Measurements from ENCODE around the gene DICER1. TPM values are rescaled to one million over a fixed set of nuclear protein-coding genes. Genes with fewer than 3 reads are reported as not detected.

The DICER1 gene
- total and polyA plus RNA-seq, 7 donors: 7.2 to 41.5 (median 30.7) TPM

- peaks cover 66% of the 10 kb centered on the region for H3K4me1 ChIP-seq
These were observed 5.8 kb downstream of the DICER1 start for GRCh38 chr14:95151561-95151960.

GRCh38 chr14:95150910-95151309 lies 6.4 kb downstream of the DICER1 start:
- intact Hi-C loops (cut with DNase I): loop anchor here in 1 of 2 donors (10.0 kb wide), 1 partner anchor 384 kb away; the partner anchor contains the start of gene GLRX5
- TF ChIP-seq CTCF (IDR thresholded peaks at IDR 0.05): no peak
- ATAC-seq: no peak
- DNase-seq: no peak
- no peaks in the 10 kb centered on the region for H3K36me3 ChIP-seq (ENCODE audit: insufficient read depth in 1 of 2, low read depth in 1 of 2)
- H3K9me3 ChIP-seq: no peaks in the 10 kb centered on the region
- H3K27ac ChIP-seq: no peak overlapping the region
- no peaks in the 10 kb centered on the region for H3K27me3 ChIP-seq (ENCODE audit: insufficient read depth in 3 of 3, low read length in 2 of 3)
- 54 to 63% (median 58%) methylated on average over 2 of the region's 2 CpGs for WGBS, 3 donors
- no peak overlapping the region for H3K4me3 ChIP-seq
- H3K4me1 ChIP-seq: peaks cover 64% of the 10 kb centered on the region

More at GRCh38 chr14:95151561-95151960, 5.8 kb downstream of the DICER1 start:
- 72 to 79% (median 73%) methylated on average over 8 of the region's 8 CpGs for WGBS, 3 donors
- DNase-seq: no peak
- H3K27me3 ChIP-seq (ENCODE audit: insufficient read depth in 3 of 3, low read length in 2 of 3): no peaks in the 10 kb centered on the region
- no peak overlapping the region for H3K4me3 ChIP-seq
- H3K9me3 ChIP-seq: no peaks in the 10 kb centered on the region
- intact Hi-C loops (cut with DNase I): loop anchor here in 1 of 2 donors (10.0 kb wide), 1 partner anchor 383 kb away; the partner anchor contains the start of gene GLRX5
- no peaks in the 10 kb centered on the region for H3K36me3 ChIP-seq (ENCODE audit: insufficient read depth in 1 of 2, low read depth in 1 of 2)
- TF ChIP-seq CTCF (IDR thresholded peaks at IDR 0.05): no peak
- ATAC-seq: no peak
- no peak overlapping the region for H3K27ac ChIP-seq

- Histone ChIP-seq H3K27ac (no peak overlapping the region), H3K4me1 (peaks cover 49% of the 10 kb centered on the region), H3K27me3 (ENCODE audit: insufficient read depth in 3 of 3, low read length in 2 of 3) (no peaks in the 10 kb centered on the region), H3K36me3 (ENCODE audit: insufficient read depth in 1 of 2, low read depth in 1 of 2) (no peaks in the 10 kb centered on the region), H3K9me3 (peaks cover 9% of the 10 kb centered on the region), H3K4me3 (no peak overlapping the region)
- ATAC-seq (no peak), DNase-seq (no peak)
- WGBS, 3 donors: 55 to 72% (median 58%) methylated on average over 3 of the region's 3 CpGs
- intact Hi-C loops (cut with DNase I): no loop called here
- TF ChIP-seq CTCF (IDR thresholded peaks at IDR 0.05): no peak
These were observed 7.9 kb downstream of the DICER1 start for GRCh38 chr14:95149441-95149840.

GRCh38 chr14:95147597-95147996 lies 9.7 kb downstream of the DICER1 start:
- H3K27ac ChIP-seq: no peak overlapping the region
- peaks cover 9% of the 10 kb centered on the region for H3K9me3 ChIP-seq
- H3K36me3 ChIP-seq (ENCODE audit: insufficient read depth in 1 of 2, low read depth in 1 of 2): no peaks in the 10 kb centered on the region
- intact Hi-C loops (cut with DNase I): no loop called here
- no peak for DNase-seq
- no peaks in the 10 kb centered on the region for H3K27me3 ChIP-seq (ENCODE audit: insufficient read depth in 3 of 3, low read length in 2 of 3)
- H3K4me1 ChIP-seq: peaks cover 49% of the 10 kb centered on the region
- no peak for TF ChIP-seq CTCF (IDR thresholded peaks at IDR 0.05)
- 94 to 95% (median 95%) methylated on average over 7 of the region's 7 CpGs for WGBS, 3 donors
- ATAC-seq: no peak
- no peak overlapping the region for H3K4me3 ChIP-seq

All from psoas muscle (tissue), 8 donors.